DND-41 (cell line): ENCODE data around the gene FRYL.

Experiments used
- ATAC-seq: fragments of 200-7000 bp; cut with Tn5 transposase; 3 replicates; pipeline ENCODE4 v1.9.1; 2021; ENCODE audit warnings: low read depth; ENCODE audit not compliant: insufficient read depth
- DNase-seq: peaks from one replicate; pipeline ENCODE4 v3.0.0-alpha.2; 2020
- H2AFZ ChIP-seq: 2 replicates; pipeline ENCODE4 v1.6.0; 2012; ENCODE audit warnings: low read depth, low read length
- H3K27ac ChIP-seq: 2 replicates; pipeline ENCODE4 v1.5.1; 2012; ENCODE audit warnings: low read length, inconsistent platforms
- H3K27me3 ChIP-seq: fragments of 200-600 bp; sonication (generic); 2 replicates; pipeline ENCODE4 v1.6.0; 2012; ENCODE audit warnings: low read length, mild to moderate bottlenecking, inconsistent platforms; ENCODE audit not compliant: insufficient read depth, poor library complexity
- H3K36me3 ChIP-seq: 2 replicates; pipeline ENCODE4 v1.5.1; 2012; ENCODE audit warnings: low read length, inconsistent platforms; ENCODE audit not compliant: insufficient read depth
- H3K4me1 ChIP-seq: 2 replicates; pipeline ENCODE4 v1.5.1; 2012; ENCODE audit warnings: mild to moderate bottlenecking, low read length; ENCODE audit not compliant: insufficient read depth
- H3K4me2 ChIP-seq: 2 replicates; pipeline ENCODE4 v1.6.0; 2012; ENCODE audit warnings: mild to moderate bottlenecking, moderate library complexity, low read length, inconsistent platforms; ENCODE audit not compliant: insufficient read depth
- H3K4me3 ChIP-seq, 2 experiments: fragments of 200-600 bp in 1 of 2; shearing (Covaris generic) in 1 of 2; 2 replicates each; pipeline ENCODE4 v1.5.1; 2012 to 2016; ENCODE audit warnings: inconsistent platforms in 2 of 2, low read length in 2 of 2, mild to moderate bottlenecking in 2 of 2, low read depth in 1 of 2, moderate library complexity in 1 of 2
- H3K79me2 ChIP-seq: 2 replicates; pipeline ENCODE4 v1.6.0; 2012; ENCODE audit warnings: low read length, inconsistent platforms; ENCODE audit not compliant: insufficient read depth
- H3K9ac ChIP-seq: 2 replicates; pipeline ENCODE4 v1.6.0; 2012; ENCODE audit warnings: low read depth, mild to moderate bottlenecking, inconsistent platforms, low read length, moderate library complexity
- H3K9me3 ChIP-seq: 2 replicates; pipeline ENCODE4 v1.5.1; 2012; ENCODE audit warnings: low read length, moderate library complexity, mild to moderate bottlenecking, inconsistent platforms; ENCODE audit not compliant: insufficient read depth, severe bottlenecking
- H4K20me1 ChIP-seq: 2 replicates; pipeline ENCODE4 v1.6.0; 2012; ENCODE audit warnings: low read length; ENCODE audit not compliant: insufficient read depth
- CTCF ChIP-seq: IDR thresholded peaks from 2 replicates; pipeline ENCODE4 v1.5.1; 2012; ENCODE audit warnings: borderline replicate concordance, low read length, moderate library complexity, mild to moderate bottlenecking; ENCODE audit not compliant: poor library complexity, severe bottlenecking; ENCODE audit errors: extremely low read depth
- EZH2 ChIP-seq: IDR thresholded peaks from 3 replicates; pipeline ENCODE4 v1.6.1; 2012; ENCODE audit warnings: borderline replicate concordance, low read depth, mild to moderate bottlenecking, moderate library complexity, low read length, inconsistent platforms; ENCODE audit not compliant: severe bottlenecking

FRYL gene

GRCh38 chr4:48792348-48793006, 12.4 kb upstream of the FRYL start:
- Histone ChIP-seq H3K36me3 (no peaks in the 10 kb centered on the region), H3K4me3 (no peak overlapping the region), H3K9me3 (no peaks in the 10 kb centered on the region), H4K20me1 (no peaks in the 10 kb centered on the region), H3K4me1 (no peaks in the 10 kb centered on the region), H3K4me2 (no peak overlapping the region), H3K27me3 (no peaks in the 10 kb centered on the region), H3K79me2 (no peaks in the 10 kb centered on the region), H2AFZ (no peak overlapping the region), H3K9ac (no peak overlapping the region), H3K27ac (no peak overlapping the region)
- ATAC-seq (no peak), DNase-seq (no peak)
- TF ChIP-seq EZH2 (no peak), CTCF (no peak)

- ATAC-seq: no peak
- Histone ChIP-seq H3K36me3 (no peaks in the 10 kb centered on the region), H4K20me1 (no peaks in the 10 kb centered on the region), H3K9me3 (no peaks in the 10 kb centered on the region), H3K4me3 (no peak overlapping the region), H3K27me3 (no peaks in the 10 kb centered on the region), H3K9ac (no peak overlapping the region), H3K4me2 (no peak overlapping the region), H3K4me1 (no peaks in the 10 kb centered on the region), H3K27ac (no peak overlapping the region), H3K79me2 (no peaks in the 10 kb centered on the region), H2AFZ (no peak overlapping the region)
- TF ChIP-seq EZH2 (no peak), CTCF (no peak)
- no peak for DNase-seq
Measured at GRCh38 chr4:48791313-48791712, 11.2 kb upstream of the FRYL start.

- Histone ChIP-seq H3K36me3 (no peaks in the 10 kb centered on the region), H2AFZ (no peak overlapping the region)
Measured at GRCh38 chr4:48790561-48790960, 10.5 kb upstream of the FRYL start.

More at GRCh38 chr4:48790561-48790960, 10.5 kb upstream of the FRYL start:
- no peak overlapping the region for H3K27ac ChIP-seq
- TF ChIP-seq EZH2 (no peak), CTCF (no peak)
- H3K9me3 ChIP-seq: no peaks in the 10 kb centered on the region
- H3K27me3 ChIP-seq: no peaks in the 10 kb centered on the region
- no peak for DNase-seq
- H3K4me1 ChIP-seq: no peaks in the 10 kb centered on the region
- no peak overlapping the region for H3K4me2 ChIP-seq
- no peak overlapping the region for H3K4me3 ChIP-seq
- H4K20me1 ChIP-seq: no peaks in the 10 kb centered on the region
- no peaks in the 10 kb centered on the region for H3K79me2 ChIP-seq
- H3K9ac ChIP-seq: no peak overlapping the region
- no peak for ATAC-seq
